ENCODE results near the gene NKX2-2.

The NKX2-2 gene

GRCh38 chr20:21513881-21514540, at the start of gene NKX2-2:
NKX2-2 (minus strand) TSS chr20:21514064; CDS start chr20:21513669, 395 bp downstream.
- H3K4me3 ChIP-seq (ENCODE audit: low read depth, low read length), result peak within 1 kb of the TSS; percentile 7
- DNase-seq (ENCODE audit: low read depth), result no peak

- no peak overlapping the region for H3K4me3 ChIP-seq (ENCODE audit: low read depth, low read length)
- no peak for DNase-seq (ENCODE audit: low read depth)
These were observed 48.8 kb upstream of the NKX2-2 start for GRCh38 chr20:21562656-21563055.

GRCh38 chr20:21559305-21559704, 45.4 kb upstream of the NKX2-2 start:
- H3K4me3 ChIP-seq (ENCODE audit: low read depth, low read length), result no peak overlapping the region

GRCh38 chr20:21557241-21558020, 43.6 kb upstream of the NKX2-2 start:
- no peak for DNase-seq (ENCODE audit: low read depth)
- H3K4me3 ChIP-seq (ENCODE audit: low read depth, low read length), result no peak overlapping the region

More at GRCh38 chr20:21559305-21559704, 45.4 kb upstream of the NKX2-2 start:
- no peak for DNase-seq (ENCODE audit: low read depth)

GRCh38 chr20:21556398-21556797, 42.5 kb upstream of the NKX2-2 start:
- DNase-seq (ENCODE audit: low read depth), result no peak
- no peak overlapping the region for H3K4me3 ChIP-seq (ENCODE audit: low read depth, low read length)

DNA sequence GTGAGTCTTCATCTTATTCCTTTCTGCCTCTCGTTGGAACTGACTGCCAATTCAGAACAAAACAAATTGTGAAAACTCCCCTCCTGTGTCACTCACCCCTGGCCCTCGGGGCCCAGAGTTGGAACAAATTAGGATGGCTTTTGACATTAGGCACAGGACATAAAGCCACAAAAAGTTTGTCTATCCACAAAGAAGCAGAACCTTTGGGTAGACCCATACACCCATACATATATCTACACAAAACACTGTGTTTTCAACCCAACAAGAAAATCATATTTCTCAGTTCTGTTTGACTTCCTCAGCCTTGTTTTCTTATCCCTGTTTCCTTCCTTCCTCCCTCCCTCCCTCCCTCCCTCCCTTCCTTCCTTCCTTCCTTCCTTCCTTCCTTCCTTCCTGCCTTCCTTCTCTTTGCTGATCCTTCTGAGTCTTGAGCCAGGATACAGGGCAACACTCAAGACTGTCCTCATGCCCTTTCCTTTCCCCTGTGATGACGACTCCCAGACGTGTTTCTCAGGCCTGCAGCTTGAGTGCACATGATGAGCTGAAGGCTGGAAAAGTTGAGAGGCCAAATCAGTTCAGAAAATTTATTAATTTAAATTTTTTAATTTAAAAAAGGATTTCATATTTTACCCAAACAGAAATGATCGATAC, 41.7 kb upstream of the NKX2-2 start:
- DNase-seq (ENCODE audit: low read depth), result no peak
- no peak overlapping the region for H3K4me3 ChIP-seq (ENCODE audit: low read depth, low read length)

DNA sequence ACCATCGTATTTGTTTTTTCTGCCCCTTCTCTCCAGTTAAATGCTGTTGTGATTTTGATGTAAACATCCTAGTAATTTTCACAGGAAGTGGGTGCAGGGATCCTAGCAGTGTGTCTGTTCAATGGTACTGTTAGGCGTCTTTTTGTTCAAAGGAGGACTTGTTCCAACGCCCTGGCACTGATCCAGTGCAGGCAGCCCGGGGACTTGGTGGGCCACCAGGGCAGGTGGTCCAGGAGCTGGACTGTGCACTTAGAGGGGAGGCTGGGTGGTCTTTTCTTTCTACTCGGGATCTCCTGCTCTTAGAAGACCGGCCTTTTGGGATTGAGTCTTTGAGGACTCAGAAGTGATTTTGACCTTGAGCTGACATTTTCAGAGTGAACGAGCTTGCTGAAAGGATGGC, 41.1 kb upstream of the NKX2-2 start:
- DNase-seq (ENCODE audit: low read depth), result no peak
- H3K4me3 ChIP-seq (ENCODE audit: low read depth, low read length), result no peak overlapping the region

GRCh38 chr20:21554376-21554890, 40.6 kb upstream of the NKX2-2 start:
- H3K4me3 ChIP-seq (ENCODE audit: low read depth, low read length), result no peak overlapping the region
- no peak for DNase-seq (ENCODE audit: low read depth)

DNA sequence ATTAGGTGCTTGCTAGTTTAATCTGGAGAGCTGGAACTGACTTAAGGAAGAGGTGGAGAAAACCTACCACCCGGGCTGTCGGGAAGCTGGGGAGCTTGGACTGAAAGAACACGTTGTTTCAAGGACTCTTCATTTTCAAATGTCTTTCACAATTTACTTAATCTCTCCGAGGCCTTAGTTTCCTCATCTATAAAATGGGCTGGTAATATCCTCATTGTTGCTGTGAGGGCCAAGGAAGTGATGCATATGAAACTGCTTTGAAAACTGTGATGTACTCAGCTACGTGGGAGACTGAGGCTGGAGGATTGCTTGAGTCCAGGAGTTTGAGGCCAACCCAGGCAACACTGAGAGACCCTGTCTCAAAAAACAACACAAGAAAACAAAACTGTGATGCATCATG, 36.7 kb upstream of the NKX2-2 start:
- no peak for DNase-seq (ENCODE audit: low read depth)
- H3K4me3 ChIP-seq (ENCODE audit: low read depth, low read length), result no peak overlapping the region

GRCh38 chr20:21548390-21549035, 34.6 kb upstream of the NKX2-2 start:
- DNase-seq (ENCODE audit: low read depth), result no peak
- no peak overlapping the region for H3K4me3 ChIP-seq (ENCODE audit: low read depth, low read length)

DNA sequence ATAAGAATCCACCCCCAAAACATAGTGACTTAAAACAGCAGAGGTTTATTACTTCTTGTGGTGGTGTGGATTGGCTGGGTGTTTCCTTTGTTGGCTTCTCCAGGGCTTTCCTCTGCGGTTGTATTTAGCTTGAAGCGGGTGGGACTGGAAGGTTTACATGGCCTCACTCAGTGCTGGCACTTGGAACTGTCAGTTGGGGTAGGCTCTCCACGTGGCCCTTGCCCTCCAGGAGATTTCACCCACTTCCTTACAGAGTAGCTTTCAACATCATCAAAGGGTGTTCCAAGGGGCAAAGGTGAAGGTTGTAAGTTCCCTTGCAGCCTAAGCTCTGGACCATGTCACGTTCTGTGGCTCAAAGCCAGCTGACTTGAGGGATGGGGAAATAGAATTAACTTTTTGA, 32.5 kb upstream of the NKX2-2 start:
- DNase-seq (ENCODE audit: low read depth), result no peak
- no peak overlapping the region for H3K4me3 ChIP-seq (ENCODE audit: low read depth, low read length)

DNA sequence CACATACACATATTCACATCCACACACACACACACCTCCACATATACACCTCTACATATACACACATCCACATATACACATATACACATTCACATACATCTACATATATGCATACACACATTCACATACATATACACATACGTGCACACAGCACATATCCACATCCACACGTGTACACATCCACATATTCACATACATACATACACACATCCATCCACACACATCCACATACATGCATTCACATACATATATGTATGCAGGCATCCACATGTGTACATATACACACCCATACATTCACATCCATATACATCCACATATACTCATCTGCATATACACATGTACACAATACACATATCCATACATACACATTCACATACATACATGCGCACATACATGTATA, 25.6 kb upstream of the NKX2-2 start:
- no peak for DNase-seq (ENCODE audit: low read depth)
- H3K4me3 ChIP-seq (ENCODE audit: low read depth, low read length), result no peak overlapping the region

GRCh38 chr20:21534886-21535285, 21.0 kb upstream of the NKX2-2 start:
- H3K4me3 ChIP-seq (ENCODE audit: low read depth, low read length), result no peak overlapping the region
- no peak for DNase-seq (ENCODE audit: low read depth)

GRCh38 chr20:21534453-21534852, 20.6 kb upstream of the NKX2-2 start:
- no peak for DNase-seq (ENCODE audit: low read depth)
- no peak overlapping the region for H3K4me3 ChIP-seq (ENCODE audit: low read depth, low read length)

- DNase-seq (ENCODE audit: low read depth), result no peak
These were observed 16.0 kb upstream of the NKX2-2 start for GRCh38 chr20:21529863-21530262.

DNA sequence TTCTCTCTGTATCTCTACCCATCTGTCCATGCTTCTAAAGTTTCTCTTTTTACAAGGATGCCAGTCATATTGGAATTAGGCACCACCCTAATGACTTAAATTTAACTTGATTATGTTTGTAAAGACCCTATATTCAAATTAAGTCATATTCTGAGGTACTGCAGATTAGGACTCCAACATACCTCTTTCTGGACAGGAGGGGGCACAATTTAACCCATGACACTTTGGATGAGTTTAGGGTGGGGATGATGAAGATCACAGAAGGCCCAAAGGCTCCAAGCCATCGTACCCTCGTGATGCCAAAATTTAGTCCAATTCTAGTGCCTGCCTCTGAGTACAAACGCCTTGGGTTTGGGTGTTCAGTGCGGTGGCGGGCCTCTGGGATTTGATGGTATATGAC, 15.0 kb upstream of the NKX2-2 start:
- no peak for DNase-seq (ENCODE audit: low read depth)
- no peak overlapping the region for H3K4me3 ChIP-seq (ENCODE audit: low read depth, low read length)

More at GRCh38 chr20:21529863-21530262, 16.0 kb upstream of the NKX2-2 start:
- no peak overlapping the region for H3K4me3 ChIP-seq (ENCODE audit: low read depth, low read length)

DNA sequence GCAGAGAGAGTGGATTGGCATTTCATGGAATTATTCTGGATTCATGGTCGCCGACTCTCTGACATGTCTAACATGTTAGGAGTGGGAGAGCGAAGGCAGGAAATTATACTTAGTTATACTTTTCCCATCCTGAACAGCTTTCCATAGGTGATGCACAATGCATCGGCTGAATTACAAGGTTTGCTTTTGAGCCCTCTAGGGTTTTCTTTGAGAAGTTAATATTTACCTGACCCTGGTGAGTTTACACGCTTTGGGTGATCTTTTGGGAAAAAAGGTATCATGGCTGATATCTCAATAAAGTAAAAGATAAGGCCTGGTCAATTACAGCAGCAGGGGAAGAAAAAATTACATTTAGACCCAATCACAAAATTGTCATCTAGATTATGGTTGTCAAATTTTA, 14.0 kb upstream of the NKX2-2 start:
- no peak for DNase-seq (ENCODE audit: low read depth)
- H3K4me3 ChIP-seq (ENCODE audit: low read depth, low read length), result no peak overlapping the region

GRCh38 chr20:21526776-21527175, 12.9 kb upstream of the NKX2-2 start:
- no peak for DNase-seq (ENCODE audit: low read depth)
- no peak overlapping the region for H3K4me3 ChIP-seq (ENCODE audit: low read depth, low read length)

GRCh38 chr20:21523895-21524294, 10.0 kb upstream of the NKX2-2 start:
- DNase-seq (ENCODE audit: low read depth), result no peak
- no peak overlapping the region for H3K4me3 ChIP-seq (ENCODE audit: low read depth, low read length)

All from skeletal muscle cell (primary cell).